ENCODE results near the gene SALL4. TPM values are rescaled to one million over a fixed set of nuclear protein-coding genes. Genes with fewer than 3 reads are reported as not detected.

Gene SALL4
- total RNA-seq, 4 donors from 2014 or later: not detected

DNA sequence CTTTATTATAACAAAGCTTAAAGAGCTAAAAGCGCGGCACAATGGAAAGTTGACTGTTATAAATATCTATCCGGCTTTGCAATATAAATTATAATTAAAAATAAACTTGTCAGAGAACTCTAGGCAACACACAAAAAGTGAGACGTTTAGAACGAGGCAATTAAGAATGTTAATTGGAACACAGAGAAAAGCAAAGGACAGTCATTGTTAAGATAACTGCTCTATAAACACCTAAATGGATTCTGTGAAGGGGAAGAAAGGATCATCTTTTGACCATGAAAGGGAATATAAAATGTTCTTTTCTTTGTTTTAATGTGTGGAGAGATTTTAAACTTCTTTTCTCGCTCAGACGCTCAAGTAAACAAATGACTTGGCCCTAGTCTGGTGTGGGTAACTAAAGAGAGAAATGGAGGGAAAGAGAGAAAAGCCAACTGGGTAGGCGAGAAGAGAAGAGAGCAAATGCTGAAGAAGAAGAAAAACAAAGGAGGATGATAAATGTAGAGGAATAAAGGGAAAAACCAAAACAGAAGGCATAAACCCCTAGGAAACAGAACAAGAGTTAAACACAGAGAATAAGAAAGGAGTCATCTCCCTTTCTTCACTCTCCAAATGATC, 9.3 kb upstream of the SALL4 start:
- TF ChIP-seq, protein P1, sequence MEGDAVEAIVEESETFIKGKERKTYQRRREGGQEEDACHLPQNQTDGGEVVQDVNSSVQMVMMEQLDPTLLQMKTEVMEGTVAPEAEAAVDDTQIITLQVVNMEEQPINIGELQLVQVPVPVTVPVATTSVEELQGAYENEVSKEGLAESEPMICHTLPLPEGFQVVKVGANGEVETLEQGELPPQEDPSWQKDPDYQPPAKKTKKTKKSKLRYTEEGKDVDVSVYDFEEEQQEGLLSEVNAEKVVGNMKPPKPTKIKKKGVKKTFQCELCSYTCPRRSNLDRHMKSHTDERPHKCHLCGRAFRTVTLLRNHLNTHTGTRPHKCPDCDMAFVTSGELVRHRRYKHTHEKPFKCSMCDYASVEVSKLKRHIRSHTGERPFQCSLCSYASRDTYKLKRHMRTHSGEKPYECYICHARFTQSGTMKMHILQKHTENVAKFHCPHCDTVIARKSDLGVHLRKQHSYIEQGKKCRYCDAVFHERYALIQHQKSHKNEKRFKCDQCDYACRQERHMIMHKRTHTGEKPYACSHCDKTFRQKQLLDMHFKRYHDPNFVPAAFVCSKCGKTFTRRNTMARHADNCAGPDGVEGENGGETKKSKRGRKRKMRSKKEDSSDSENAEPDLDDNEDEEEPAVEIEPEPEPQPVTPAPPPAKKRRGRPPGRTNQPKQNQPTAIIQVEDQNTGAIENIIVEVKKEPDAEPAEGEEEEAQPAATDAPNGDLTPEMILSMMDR (IDR thresholded peaks at IDR 0.05): no peak
- no peak for TF ChIP-seq POLR2AphosphoS5 (IDR thresholded peaks at IDR 0.05)
- TF ChIP-seq EP300 (IDR thresholded peaks at IDR 0.05): no peak
- TF ChIP-seq POLR2A (IDR thresholded peaks at IDR 0.05; ENCODE audit: low read depth): no peak
- no peak overlapping the region for H3K4me3 ChIP-seq
- no peaks in the 10 kb centered on the region for H3K27me3 ChIP-seq
- WGBS: 46% methylated on average over 8 of the region's 8 CpGs
- H3K27ac ChIP-seq (replicated peaks in 1 of 4): no peak overlapping the region
- H3K4me1 ChIP-seq: peaks cover 0 to 12% (median 9%) of the 10 kb centered on the region in 4 donors
- no peaks in the 10 kb centered on the region for H3K9me3 ChIP-seq
- intact Hi-C loops (cut with DNase I): no loop called here
- H3K36me3 ChIP-seq: no peaks in the 10 kb centered on the region
- no peak for DNase-seq (ENCODE audit: extremely low spot score)

GRCh38 chr20:51811042-51811355, 8.7 kb upstream of the SALL4 start:
- Histone ChIP-seq H3K4me1 (peaks cover 0 to 12% (median 9%) of the 10 kb centered on the region in 4 donors), H3K27me3 (no peaks in the 10 kb centered on the region), H3K36me3 (no peaks in the 10 kb centered on the region), H3K4me3 (no peak overlapping the region), H3K27ac (replicated peaks in 1 of 4) (no peak overlapping the region), H3K9me3 (no peaks in the 10 kb centered on the region)
- no peak for TF ChIP-seq POLR2AphosphoS5 (IDR thresholded peaks at IDR 0.05)
- TF ChIP-seq, protein P1 (IDR thresholded peaks at IDR 0.05): no peak
- no peak for TF ChIP-seq EP300 (IDR thresholded peaks at IDR 0.05)
- TF ChIP-seq POLR2A (IDR thresholded peaks at IDR 0.05; ENCODE audit: low read depth): no peak
- 65% methylated on average over 3 of the region's 3 CpGs for WGBS
- intact Hi-C loops (cut with DNase I): no loop called here
- no peak for DNase-seq (ENCODE audit: extremely low spot score)

DNA sequence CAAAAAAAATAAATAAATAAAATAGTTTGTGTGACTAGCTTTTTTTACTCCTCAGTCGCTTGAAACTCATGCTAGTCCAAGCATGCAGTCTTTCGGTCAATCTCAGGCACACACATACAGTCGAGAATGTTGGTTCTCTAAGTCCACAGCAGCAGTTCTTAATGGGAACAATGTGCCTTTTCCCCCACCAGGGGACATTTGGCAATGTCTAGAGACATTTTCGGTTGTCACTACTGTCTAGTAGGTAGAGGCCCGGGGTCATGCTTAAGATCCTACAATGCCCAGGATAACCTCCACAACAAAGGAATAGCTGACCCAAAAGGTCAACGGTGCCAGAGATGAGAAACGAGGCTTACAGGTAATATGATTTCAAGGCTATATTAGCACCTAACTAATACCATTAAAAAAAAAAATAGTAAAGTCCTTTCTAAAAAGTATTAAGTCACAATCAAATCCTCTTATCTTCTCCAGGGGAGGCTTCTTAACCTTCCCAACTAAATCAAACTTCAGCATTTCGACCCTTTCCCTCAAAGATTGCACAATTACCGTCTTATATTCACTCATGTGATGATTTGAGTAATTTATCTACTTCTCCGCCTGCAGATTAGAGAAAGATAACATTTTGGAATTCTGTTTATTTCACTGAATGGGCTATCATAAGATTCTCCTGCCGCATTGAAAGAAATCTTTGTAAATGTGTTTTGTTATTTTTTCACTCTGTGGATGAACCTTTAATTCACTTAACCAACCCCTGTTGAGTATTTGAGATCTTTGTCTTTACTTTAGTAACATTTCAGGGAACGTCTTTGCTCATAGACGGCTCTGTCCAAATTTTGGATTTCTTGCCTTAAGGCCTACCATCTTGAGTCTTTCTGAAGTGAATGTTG, 8.1 kb upstream of the SALL4 start:
- H3K9me3 ChIP-seq: no peaks in the 10 kb centered on the region
- H3K4me3 ChIP-seq: no peak overlapping the region
- 92% methylated on average over 13 of the region's 13 CpGs for WGBS
- no peak for DNase-seq (ENCODE audit: extremely low spot score)
- no peak overlapping the region for H3K27ac ChIP-seq (replicated peaks in 1 of 4)
- TF ChIP-seq POLR2A (IDR thresholded peaks at IDR 0.05; ENCODE audit: low read depth): no peak
- TF ChIP-seq, protein P1 (IDR thresholded peaks at IDR 0.05): no peak
- TF ChIP-seq EP300 (IDR thresholded peaks at IDR 0.05): no peak
- no peak for TF ChIP-seq POLR2AphosphoS5 (IDR thresholded peaks at IDR 0.05)
- H3K4me1 ChIP-seq: peaks cover 0 to 12% (median 9%) of the 10 kb centered on the region in 4 donors
- no peaks in the 10 kb centered on the region for H3K27me3 ChIP-seq
- intact Hi-C loops (cut with DNase I): no loop called here
- H3K36me3 ChIP-seq: no peaks in the 10 kb centered on the region

DNA sequence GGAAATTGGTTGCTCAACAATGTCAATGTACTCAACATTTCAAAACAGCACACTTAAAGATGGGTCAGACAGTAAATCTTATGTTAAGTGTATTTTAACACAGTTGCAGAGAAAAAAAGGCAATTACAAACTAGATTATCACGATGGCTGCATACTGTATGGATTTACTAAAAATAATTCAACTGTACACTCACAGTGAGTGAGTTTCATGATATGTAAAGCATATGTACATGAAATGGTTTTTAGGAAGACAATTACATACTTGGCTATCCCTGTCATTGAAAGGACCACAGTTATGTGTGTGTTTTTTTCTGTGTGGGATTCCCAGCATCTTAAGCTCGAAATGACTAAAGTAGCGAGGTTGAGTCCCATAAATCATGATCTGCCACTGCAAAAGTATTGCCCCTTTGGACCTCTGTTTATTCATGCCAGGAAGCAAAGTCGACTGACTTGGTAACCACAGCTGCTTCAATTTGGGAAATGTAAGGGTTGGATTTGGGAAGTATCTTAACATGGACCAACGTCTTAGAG, 5.5 kb upstream of the SALL4 start:
- WGBS: 77% methylated on average over 5 of the region's 5 CpGs
- intact Hi-C loops (cut with DNase I): no loop called here
- Histone ChIP-seq H3K4me1 (peaks cover 0 to 12% (median 9%) of the 10 kb centered on the region in 4 donors), H3K27ac (replicated peaks in 1 of 4) (no peak overlapping the region), H3K9me3 (no peaks in the 10 kb centered on the region), H3K36me3 (no peaks in the 10 kb centered on the region), H3K4me3 (no peak overlapping the region), H3K27me3 (peaks cover 0 to 4% (median 0%) of the 10 kb centered on the region in 4 donors)
- no peak for DNase-seq (ENCODE audit: extremely low spot score)
- no peak for TF ChIP-seq POLR2A (IDR thresholded peaks at IDR 0.05; ENCODE audit: low read depth)
- no peak for TF ChIP-seq EP300 (IDR thresholded peaks at IDR 0.05)
- TF ChIP-seq, protein P1 (IDR thresholded peaks at IDR 0.05): no peak
- TF ChIP-seq POLR2AphosphoS5 (IDR thresholded peaks at IDR 0.05): no peak

Measured in esophagus muscularis mucosa (tissue), 4 donors.